Hindlimb muscle (tissue), 1 donor: Measurements from ENCODE around the gene ANKS1B. TPM values are rescaled to one million over a fixed set of nuclear protein-coding genes. Genes with fewer than 3 reads are reported as not detected.
A peak's percentile ranks its signal among the peaks of the same experiment; 100 is the strongest.

Source experiments
- DNase-seq: peaks from one replicate; pipeline ENCODE4 v3.0.0-alpha.2; 2013
- polyA plus RNA-seq: library from polyadenylated mRNA; unstranded; fragments of 120-200 nt; gene quantifications from one replicate; pipeline ENCODE4 v1.2.1, GENCODE V29; 2013; ENCODE audit not compliant: insufficient read length

The ANKS1B gene
- polyA plus RNA-seq, 1 donor: 2.2 TPM

GRCh38 chr12:99154983-99155336, 829.8 kb downstream of the ANKS1B start:
- DNase-seq: no peak

GRCh38 chr12:99154216-99154982, 830.3 kb downstream of the ANKS1B start:
- no peak for DNase-seq

GRCh38 chr12:99153293-99153692, 831.4 kb downstream of the ANKS1B start:
- no peak for DNase-seq

- DNase-seq: no peak
These were observed 832.4 kb downstream of the ANKS1B start for GRCh38 chr12:99152337-99152736.

GRCh38 chr12:99151744-99152143, 833.0 kb downstream of the ANKS1B start:
- no peak for DNase-seq

- DNase-seq: no peak
These were observed 837.6 kb downstream of the ANKS1B start for GRCh38 chr12:99147130-99147529.

GRCh38 chr12:99146730-99147129, 838.0 kb downstream of the ANKS1B start:
- no peak for DNase-seq

- DNase-seq: no peak
These were observed 838.6 kb downstream of the ANKS1B start for GRCh38 chr12:99146185-99146584.

GRCh38 chr12:99142651-99143050, 842.1 kb downstream of the ANKS1B start:
- no peak for DNase-seq

GRCh38 chr12:99140017-99140720, 844.6 kb downstream of the ANKS1B start:
- DNase-seq: no peak

GRCh38 chr12:99138393-99138792, 846.3 kb downstream of the ANKS1B start:
- DNase-seq: no peak

- DNase-seq: no peak
These were observed 847.4 kb downstream of the ANKS1B start for GRCh38 chr12:99137124-99137855.

GRCh38 chr12:99136516-99136915, 848.2 kb downstream of the ANKS1B start:
- DNase-seq: no peak

- no peak for DNase-seq
These were observed 849.4 kb downstream of the ANKS1B start for GRCh38 chr12:99135376-99135775.

GRCh38 chr12:99133401-99133800, 851.3 kb downstream of the ANKS1B start:
- no peak for DNase-seq

GRCh38 chr12:99131751-99132199, 853.0 kb downstream of the ANKS1B start:
- DNase-seq: peak; percentile 18

GRCh38 chr12:99130808-99131553, 853.8 kb downstream of the ANKS1B start:
- peak; percentile 11 for DNase-seq

GRCh38 chr12:99128246-99128802, 856.4 kb downstream of the ANKS1B start:
- no peak for DNase-seq

- no peak for DNase-seq
These were observed 861.8 kb downstream of the ANKS1B start for GRCh38 chr12:99122959-99123358.

GRCh38 chr12:99122496-99122895, 862.2 kb downstream of the ANKS1B start:
- DNase-seq: no peak

- no peak for DNase-seq
These were observed 863.2 kb downstream of the ANKS1B start for GRCh38 chr12:99121546-99121945.

- no peak for DNase-seq
These were observed 864.8 kb downstream of the ANKS1B start for GRCh38 chr12:99119943-99120342.
